Ishikawa (cell line): ENCODE data around the gene CUBN.

ENCODE experiments used
- CEBPB ChIP-seq: IDR thresholded peaks from 2 replicates; pipeline ENCODE4 v1.6.1; 2012
- CREB1 ChIP-seq: IDR thresholded peaks from 2 replicates; pipeline ENCODE4 v1.6.1; 2012; ENCODE audit warnings: low read depth
- EGR1 ChIP-seq: IDR thresholded peaks from 2 replicates; pipeline ENCODE4 v1.6.1; 2012
- EP300 ChIP-seq: IDR thresholded peaks from 2 replicates; pipeline ENCODE4 v1.6.1; 2012; ENCODE audit warnings: borderline replicate concordance
- FOXM1 ChIP-seq: IDR thresholded peaks from 2 replicates; pipeline ENCODE4 v1.6.1; 2012; ENCODE audit warnings: low read depth, borderline replicate concordance
- MAX ChIP-seq: IDR thresholded peaks from 2 replicates; pipeline ENCODE4 v1.6.1; 2012
- NFIC ChIP-seq: IDR thresholded peaks from 2 replicates; pipeline ENCODE4 v1.6.1; 2012
- RAD21 ChIP-seq: IDR thresholded peaks from 2 replicates; pipeline ENCODE4 v1.6.1; 2012; ENCODE audit warnings: low read depth
- REST ChIP-seq: IDR thresholded peaks from 2 replicates; pipeline ENCODE4 v1.6.1; 2012; ENCODE audit warnings: low read depth, mild to moderate bottlenecking
- TAF1 ChIP-seq: IDR thresholded peaks from 2 replicates; pipeline ENCODE4 v1.6.1; 2012; ENCODE audit warnings: low read depth, mild to moderate bottlenecking
- TCF12 ChIP-seq: IDR thresholded peaks from 2 replicates; pipeline ENCODE4 v1.6.1; 2012; ENCODE audit warnings: low read depth
- TEAD4 ChIP-seq: IDR thresholded peaks from 2 replicates; pipeline ENCODE4 v1.6.1; 2012
- USF1 ChIP-seq: IDR thresholded peaks from 2 replicates; pipeline ENCODE4 v1.6.1; 2012
- YY1 ChIP-seq: IDR thresholded peaks from 2 replicates; pipeline ENCODE4 v1.6.1; 2012; ENCODE audit warnings: low read depth
- ZBTB7A ChIP-seq: IDR thresholded peaks from 2 replicates; pipeline ENCODE4 v1.6.1; 2012; ENCODE audit warnings: low read depth

Gene CUBN

GRCh38 chr10:17010363-17011145 lies 119.1 kb downstream of the CUBN start:
- TF ChIP-seq RAD21 (no peak), ZBTB7A (no peak), USF1 (no peak), FOXM1 (no peak), REST (no peak), YY1 (no peak), TAF1 (no peak), MAX (no peak), TEAD4 (no peak), CREB1 (no peak), NFIC (no peak), EP300 (no peak), CEBPB (no peak), EGR1 (no peak), TCF12 (no peak)

GRCh38 chr10:17009212-17009700 lies 120.4 kb downstream of the CUBN start:
- TF ChIP-seq TEAD4 (no peak), EGR1 (no peak), CEBPB (no peak), MAX (no peak), CREB1 (no peak), REST (no peak), YY1 (no peak), EP300 (no peak), ZBTB7A (no peak), TCF12 (no peak), USF1 (no peak), TAF1 (no peak), RAD21 (no peak)

- TF ChIP-seq CEBPB (no peak), ZBTB7A (no peak), YY1 (no peak), RAD21 (no peak), CREB1 (no peak), FOXM1 (no peak), TEAD4 (no peak), MAX (no peak), EGR1 (no peak), TAF1 (no peak), TCF12 (no peak), NFIC (no peak), USF1 (no peak)
These were observed 122.2 kb downstream of the CUBN start for GRCh38 chr10:17007418-17007770.

- TF ChIP-seq TAF1 (no peak), CEBPB (no peak), USF1 (no peak), EGR1 (no peak), NFIC (no peak), EP300 (no peak), RAD21 (no peak), TEAD4 (no peak), CREB1 (no peak), ZBTB7A (no peak), FOXM1 (no peak), REST (no peak), MAX (no peak), TCF12 (no peak), YY1 (no peak)
These were observed 122.8 kb downstream of the CUBN start for GRCh38 chr10:17006631-17007417.
